ENCODE data around the gene AKT3.
"Not testable (repeated sequence)": the region's sequence is repeated elsewhere in the genome, so short reads cannot be mapped to it uniquely, and the experiment has no call there.

The AKT3 gene

GRCh38 chr1:243597383-243597782 is 252.7 kb downstream of the AKT3 start:
- no peak for DNase-seq (ENCODE audit: low read depth)

- peak; percentile 95 for DNase-seq (ENCODE audit: low read depth)
Measured at GRCh38 chr1:243596431-243597062, 253.5 kb downstream of the AKT3 start.

- DNase-seq (ENCODE audit: low read depth), result peak; percentile 78
Measured at GRCh38 chr1:243595527-243596210, 254.4 kb downstream of the AKT3 start.

- no peak for DNase-seq (ENCODE audit: low read depth)
Measured at GRCh38 chr1:243594455-243594854, 255.6 kb downstream of the AKT3 start.

- DNase-seq (ENCODE audit: low read depth), result not testable (repeated sequence)
Measured at GRCh38 chr1:243589286-243589685, 260.8 kb downstream of the AKT3 start.

GRCh38 chr1:243587823-243588560 is 262.1 kb downstream of the AKT3 start:
- DNase-seq (ENCODE audit: low read depth), result no peak

DNA sequence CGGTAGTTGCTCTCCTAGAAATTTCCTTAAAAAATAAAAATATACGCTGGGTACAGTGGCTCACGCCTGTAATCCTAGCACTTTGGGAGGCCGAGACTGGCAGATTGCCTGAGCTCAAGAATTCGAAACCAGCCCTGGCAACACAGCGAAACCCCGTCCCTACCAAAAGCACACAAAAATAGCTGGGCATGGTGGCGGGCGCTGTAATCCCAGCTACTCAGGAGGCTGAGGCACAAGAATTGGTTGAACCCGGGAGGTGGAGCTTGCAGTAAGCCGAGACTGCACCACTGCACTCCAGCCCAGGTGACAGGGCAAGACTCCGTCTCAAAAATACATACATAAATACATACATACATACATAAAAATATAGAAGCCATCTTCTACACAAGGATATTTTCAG is 262.8 kb downstream of the AKT3 start:
- no peak for DNase-seq (ENCODE audit: low read depth)

DNA sequence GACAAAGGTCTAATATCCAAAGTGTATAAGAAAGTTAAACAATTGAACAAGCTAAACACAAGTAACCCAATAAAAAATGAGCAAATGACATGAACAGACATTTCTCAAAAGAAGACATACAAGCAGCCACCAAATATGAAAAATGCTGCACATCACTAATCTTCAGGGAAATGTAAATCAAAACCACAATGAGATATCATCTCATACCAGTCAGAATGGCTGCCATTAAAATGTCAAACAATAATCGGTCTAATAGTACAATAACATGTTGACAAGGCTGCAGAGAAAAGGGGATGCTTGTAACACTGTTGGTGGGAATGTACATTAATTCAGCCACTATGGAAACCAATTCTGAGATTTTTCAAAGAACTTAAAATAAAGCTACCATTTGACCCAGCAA is 264.1 kb downstream of the AKT3 start:
- DNase-seq (ENCODE audit: low read depth), result no peak

- DNase-seq (ENCODE audit: low read depth), result no peak
Measured at GRCh38 chr1:243582326-243582725, 267.7 kb downstream of the AKT3 start.

DNA sequence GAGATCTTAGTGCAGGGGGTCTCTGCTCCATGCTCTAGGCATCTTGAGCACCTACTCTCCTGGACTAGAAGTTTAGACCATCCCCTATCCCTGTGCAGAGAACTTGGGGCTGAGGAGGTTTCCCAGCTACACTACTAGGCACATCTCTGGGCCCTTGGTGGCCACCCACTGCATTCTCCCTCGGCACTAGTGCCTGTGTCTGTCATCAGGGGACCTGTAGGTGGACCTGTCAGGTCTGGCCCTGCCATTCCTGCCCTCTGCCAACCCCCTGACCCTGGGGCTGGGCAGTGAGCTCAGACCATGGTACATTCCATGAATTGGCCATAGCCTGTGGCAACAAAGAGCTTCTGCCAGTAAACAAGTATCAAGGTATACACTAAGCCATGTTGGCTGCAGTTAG is 269.1 kb downstream of the AKT3 start:
- DNase-seq (ENCODE audit: low read depth), result no peak

DNA sequence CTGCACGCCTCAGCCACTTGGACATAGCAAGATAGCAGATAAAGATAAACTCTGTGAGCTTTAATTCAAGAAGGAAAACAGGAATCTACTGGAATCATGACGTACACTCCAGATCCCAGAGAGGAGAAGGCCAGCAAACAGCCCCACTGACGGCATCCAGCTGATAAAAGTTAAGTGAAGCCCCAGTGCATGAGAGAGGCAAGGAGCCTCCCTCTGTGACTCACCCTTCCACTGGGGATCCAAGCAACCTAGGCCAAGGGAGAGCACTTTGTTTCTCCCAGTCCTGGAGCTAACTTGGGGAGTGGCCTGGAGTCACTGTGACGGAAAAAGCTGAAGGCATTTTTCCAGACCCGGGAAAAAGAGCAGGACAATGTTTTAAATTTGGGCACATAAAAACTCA is 270.0 kb downstream of the AKT3 start:
- no peak for DNase-seq (ENCODE audit: low read depth)

DNA sequence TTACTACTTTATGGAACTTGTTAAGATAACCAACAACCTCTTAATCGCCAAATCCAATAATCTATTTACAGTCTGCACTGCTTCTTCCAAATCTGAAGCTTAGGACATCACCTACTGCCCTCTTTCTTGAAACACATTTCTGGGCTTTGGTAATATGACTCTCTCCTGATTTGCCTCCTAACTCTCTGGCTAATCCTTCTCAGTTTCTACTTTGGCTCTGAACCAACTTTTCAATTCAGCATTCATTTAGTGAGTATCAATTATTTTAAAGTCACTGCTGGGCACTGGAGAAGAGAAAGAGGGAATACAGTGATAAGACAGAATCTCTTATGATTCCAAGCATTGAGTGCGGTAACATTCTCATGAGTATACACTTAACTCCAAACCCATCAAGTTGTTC is 275.0 kb downstream of the AKT3 start:
- no peak for DNase-seq (ENCODE audit: low read depth)

GRCh38 chr1:243572940-243573339 is 277.1 kb downstream of the AKT3 start:
- DNase-seq (ENCODE audit: low read depth), result no peak

DNA sequence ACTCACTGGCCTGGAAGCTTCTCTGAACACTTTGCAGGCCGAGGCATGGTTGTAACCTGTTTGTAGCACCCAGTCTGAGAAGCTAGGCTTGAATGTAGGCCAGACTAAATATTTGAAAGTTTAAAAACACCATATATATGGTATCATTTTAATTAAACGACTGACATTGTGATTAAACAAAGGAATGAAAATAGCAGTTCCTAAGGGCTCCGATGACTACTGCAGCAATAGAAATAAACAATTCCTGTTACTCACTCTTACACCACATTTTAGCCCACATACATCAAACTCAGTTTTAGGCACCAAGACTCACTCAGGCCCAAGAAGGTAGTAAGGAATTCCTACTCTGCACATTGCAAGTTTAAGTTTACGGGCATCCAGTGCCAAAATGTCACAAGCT is 281.2 kb downstream of the AKT3 start:
- no peak for DNase-seq (ENCODE audit: low read depth)

DNA sequence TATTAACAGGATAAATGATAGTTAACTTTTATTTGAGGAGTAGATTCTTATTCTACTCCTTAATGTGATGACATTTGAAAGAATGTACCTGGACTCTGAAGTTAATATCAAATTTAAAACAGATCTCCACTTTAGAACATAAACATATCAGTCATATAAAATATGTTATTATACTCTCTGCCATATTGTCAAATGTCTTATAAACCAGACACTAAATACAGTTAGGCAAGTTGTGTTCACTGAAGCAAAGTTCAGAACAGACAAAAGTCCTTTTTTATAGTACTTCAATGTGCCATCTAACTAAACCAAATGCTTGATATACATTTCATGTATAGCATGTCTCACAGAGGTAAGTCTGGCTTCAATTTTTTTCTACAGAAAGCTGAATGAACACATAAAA is 285.2 kb downstream of the AKT3 start:
- no peak for DNase-seq (ENCODE audit: low read depth)

GRCh38 chr1:243563732-243564131 is 286.3 kb downstream of the AKT3 start:
- no peak for DNase-seq (ENCODE audit: low read depth)

GRCh38 chr1:243562473-243562872 is 287.6 kb downstream of the AKT3 start:
- no peak for DNase-seq (ENCODE audit: low read depth)

GRCh38 chr1:243561588-243562319 is 288.3 kb downstream of the AKT3 start:
- no peak for DNase-seq (ENCODE audit: low read depth)

DNA sequence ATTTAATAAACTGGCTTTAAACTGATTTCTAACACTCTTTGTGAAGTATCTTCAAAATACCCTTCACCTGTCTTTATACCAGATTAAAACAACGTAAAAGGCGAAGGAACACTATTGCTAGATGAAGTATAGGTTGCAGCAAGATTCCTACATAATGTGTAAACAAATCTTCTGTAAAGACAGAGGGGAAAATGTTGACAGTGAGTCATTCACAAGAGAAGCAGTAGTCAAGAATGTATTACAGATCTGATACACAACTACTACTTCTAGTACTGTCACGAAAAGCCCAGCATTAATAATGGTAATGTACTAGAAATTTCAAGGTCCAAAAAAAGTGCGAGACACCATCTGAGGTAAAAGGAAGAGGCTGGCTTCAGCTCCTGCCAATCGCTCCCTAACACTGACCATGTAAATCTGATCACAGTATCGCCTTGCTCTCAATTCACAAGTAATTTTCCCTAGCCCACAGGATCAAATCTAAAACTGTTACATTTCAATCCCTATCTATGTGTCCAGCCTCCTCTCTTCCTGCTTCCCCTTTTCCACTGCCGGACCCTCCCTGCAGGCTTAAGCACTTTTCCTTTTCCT is 290.4 kb downstream of the AKT3 start:
- DNase-seq (ENCODE audit: low read depth), result no peak

DNA sequence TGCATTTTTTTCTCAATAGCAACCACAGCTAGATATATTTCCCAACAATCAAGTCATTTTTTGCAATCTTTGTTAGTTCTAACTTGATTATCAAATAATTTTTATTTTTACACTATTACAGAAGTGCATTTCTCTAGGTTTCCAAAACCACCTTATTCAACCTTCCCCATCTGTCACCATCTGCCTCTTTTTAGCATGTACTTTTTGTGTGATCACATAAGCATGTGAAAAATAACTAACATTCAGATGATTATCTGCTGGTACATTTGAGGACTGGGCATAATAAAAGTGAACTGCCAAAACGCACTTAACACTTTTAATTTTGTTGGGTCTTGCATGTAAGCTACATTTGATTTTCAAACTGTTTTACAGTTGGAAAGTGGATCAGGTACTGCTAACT is 291.5 kb downstream of the AKT3 start:
- no peak for DNase-seq (ENCODE audit: low read depth)

DNA sequence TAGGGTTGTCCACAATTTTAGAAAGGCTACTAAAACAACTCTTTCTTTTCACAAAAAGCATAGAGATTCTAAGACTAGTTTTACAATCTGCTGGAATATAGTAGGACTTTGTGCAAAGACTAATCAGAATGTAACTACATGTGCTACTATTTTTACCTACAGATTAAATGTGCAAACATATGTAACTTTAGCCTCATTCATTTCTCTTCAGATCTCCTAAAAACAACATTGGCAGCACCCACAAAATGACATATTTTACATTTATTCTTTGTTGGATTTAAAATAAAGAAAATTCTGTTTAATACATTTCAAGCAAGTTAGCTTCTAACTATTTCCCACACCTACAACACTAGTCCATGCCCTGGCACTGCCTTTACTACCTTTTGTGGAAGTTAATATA is 292.2 kb downstream of the AKT3 start:
- no peak for DNase-seq (ENCODE audit: low read depth)

DNA sequence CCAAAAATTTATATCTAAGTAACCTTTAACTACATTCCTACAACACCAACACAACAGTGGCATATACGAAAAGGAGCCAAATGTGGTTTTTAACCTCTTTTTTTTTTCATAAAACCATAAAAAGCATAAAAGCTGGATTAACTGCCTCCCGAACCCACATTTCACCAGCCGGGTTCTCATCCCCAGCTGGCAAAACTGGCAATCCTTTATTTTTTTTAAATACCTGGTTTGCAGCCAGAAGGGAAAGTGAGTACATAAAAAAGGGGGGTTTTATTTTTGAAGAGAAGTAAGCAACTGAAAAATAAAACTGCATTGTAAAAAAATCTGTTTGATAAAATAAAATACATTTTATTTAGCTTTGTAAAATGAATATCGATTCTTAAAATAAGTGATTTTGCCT is 295.4 kb downstream of the AKT3 start:
- DNase-seq (ENCODE audit: low read depth), result no peak

Data from non-pigmented ciliary epithelial cell (primary cell).